T-helper 1 cell treated with Interleukin-12 subunit alpha and Interleukin-12 subunit beta and Interleukin-4 antibody, amounts not matched to agents 30 ng/mL and 1 ng/mL, for 36 hours (primary cell): ENCODE measurements around the gene VPS35. TPM values are rescaled to one million over a fixed set of nuclear protein-coding genes. Genes with fewer than 3 reads are reported as not detected.
"Not testable (repeated sequence)": the region's sequence is repeated elsewhere in the genome, so short reads cannot be mapped to it uniquely, and the experiment has no call there.

Experiments used
- intact Hi-C: fragments of 100-400 bp; cut with micrococcal nuclease; formaldehyde crosslinking; loops from one replicate; pipeline ENCODE4 v1.15.1; 2024
- total RNA-seq: library from RNA; stranded (reverse); gene quantifications from 2 replicates; pipeline ENCODE4 v1.2.3, GENCODE V29; 2022

Gene VPS35
- total RNA-seq, 1 donor from 2014 or later = 70.3 TPM

DNA sequence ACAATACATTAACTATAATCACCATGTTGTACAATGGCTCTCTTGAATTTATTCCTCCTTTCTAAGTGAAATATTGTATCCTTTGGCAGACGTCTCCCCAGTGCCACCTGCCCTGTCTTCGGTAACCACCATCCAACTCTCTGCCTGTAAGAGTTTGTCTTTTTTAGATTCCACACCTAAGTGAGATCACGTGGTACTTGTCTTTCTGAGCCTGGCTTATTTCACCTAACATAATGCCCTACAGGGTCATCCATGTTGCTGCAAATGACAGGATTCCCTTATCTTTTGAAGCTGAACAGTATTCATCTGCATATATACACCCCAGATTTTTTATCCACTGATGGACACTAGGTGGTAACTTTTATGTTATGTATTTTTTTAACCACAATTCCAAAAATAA, 24.7 kb upstream of the VPS35 start:
- intact Hi-C loops = no loop called here

DNA sequence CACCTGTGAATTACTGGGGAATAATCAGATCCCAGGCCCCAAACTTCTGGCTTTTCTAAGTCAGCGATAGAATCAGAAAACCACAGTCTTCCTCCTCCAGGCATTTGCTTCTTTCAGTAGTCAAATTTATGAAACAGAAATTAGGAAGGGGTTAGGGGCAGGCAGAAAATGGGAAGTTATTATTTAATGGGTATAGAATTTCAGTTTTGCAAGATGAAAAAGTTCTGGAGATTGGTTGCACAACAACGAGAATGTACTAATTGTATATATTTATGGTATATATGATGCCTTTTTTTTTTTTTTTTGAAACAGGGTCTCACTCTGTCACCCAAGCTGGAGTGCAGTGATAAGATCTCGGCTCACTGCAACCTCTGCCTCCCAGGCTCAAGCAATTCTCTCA, 23.9 kb upstream of the VPS35 start:
- intact Hi-C loops = no loop called here

DNA sequence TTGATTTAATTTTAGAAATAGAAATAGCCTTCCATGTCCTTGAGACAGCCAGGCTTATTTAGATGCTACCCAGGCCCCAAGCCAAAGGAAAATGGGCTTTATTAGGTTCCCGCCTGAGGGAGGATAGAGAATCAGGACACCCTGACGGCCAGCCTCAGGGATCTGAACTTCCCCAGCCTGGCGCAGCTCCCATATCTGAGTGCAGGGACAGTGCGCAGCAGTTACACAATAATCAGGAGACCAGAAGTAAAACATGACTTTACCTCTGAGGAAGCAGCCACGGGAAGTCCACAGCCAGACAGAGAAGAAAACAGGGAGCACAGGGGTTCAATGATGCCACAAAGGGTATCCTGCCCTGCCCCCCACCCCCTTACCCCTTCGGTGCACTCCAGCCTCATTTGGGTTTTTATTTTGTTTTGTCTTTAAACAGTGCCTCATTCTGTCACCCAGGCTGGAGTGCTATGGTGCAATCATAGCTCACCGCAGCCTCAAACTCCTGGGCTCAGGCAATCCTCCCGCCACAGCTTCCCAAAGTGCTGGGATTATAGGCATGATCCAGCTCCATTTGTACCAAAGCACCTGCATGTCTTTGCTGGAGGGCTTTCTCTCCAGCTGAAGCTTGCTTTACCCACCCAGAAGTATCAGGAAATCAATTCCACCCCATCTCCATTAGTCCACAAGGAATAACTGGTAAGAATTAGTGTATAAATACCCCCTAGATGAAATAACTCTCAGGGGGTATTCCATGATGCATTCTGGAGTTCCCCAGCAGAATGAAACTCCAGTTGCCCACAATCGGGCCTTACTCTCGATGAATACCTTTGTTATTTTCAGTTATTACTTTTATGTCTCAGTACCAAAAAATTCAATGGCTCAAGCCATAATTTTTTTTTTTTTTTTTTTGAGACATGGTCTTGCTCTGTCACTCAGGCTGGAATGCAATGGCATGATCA, 22.4 kb upstream of the VPS35 start:
- intact Hi-C loops = no loop called here

DNA sequence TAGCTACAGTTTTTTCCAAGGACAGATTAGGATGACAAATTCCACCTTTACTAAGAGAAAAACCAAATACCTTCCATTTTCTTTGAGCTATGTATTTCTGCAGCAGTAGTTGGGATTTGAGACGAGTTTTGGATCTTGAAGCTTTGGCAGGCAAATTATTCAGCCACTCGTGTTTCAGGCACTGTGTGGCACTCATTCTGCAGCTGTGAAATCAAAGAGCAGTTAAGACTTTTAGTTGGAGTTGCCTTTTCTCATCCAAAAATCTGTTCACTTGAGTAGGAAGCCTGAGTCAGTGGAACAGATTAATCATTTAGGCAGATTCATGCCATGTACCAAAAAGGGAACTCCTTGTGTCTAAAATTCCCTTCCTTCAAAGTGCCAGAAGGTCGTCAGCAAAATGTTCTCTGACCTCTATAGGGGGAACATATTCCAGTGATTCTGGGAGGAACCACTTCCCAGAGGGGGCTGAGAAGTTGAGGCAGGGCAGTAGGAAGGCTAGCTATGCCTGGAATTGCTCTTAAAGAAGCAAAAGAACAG, 20.6 kb upstream of the VPS35 start:
- intact Hi-C loops = no loop called here

DNA sequence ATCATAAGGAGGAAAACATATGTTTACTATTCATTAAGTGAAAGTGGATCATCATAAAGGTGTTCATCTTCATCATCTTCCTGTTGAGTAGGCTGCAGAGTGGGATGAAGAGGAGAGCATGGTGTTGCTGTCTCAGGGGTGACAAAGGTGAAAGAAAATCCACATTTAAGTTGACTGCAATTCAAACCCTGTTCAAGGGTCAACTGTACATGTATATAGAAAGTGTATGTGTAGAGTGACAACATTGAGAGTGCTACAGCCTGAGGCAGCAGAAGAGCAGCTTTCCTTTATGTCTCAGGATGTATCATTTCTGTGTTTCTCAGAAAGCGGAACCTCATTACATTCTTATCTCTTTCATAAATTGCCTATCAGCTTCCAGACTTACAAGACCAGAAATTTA, 17.7 kb upstream of the VPS35 start:
- intact Hi-C loops = no loop called here

DNA sequence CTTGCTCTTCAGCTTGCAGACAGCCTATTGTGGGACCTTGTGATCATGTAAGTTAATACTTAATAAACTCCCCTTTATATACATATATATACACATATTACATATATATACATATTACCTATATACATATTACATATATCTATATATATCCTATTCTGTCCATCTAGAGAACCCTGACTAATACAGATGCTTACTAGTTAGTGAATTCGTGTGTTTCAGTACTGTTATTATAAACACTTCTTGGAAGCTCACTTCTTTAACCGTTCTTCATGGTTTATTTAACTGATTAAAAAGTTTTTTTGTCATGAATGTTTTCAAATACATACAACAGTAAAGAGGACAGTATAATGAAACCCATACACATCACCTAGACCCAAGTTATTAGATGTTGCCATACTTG, 13.1 kb upstream of the VPS35 start:
- intact Hi-C loops = no loop called here

DNA sequence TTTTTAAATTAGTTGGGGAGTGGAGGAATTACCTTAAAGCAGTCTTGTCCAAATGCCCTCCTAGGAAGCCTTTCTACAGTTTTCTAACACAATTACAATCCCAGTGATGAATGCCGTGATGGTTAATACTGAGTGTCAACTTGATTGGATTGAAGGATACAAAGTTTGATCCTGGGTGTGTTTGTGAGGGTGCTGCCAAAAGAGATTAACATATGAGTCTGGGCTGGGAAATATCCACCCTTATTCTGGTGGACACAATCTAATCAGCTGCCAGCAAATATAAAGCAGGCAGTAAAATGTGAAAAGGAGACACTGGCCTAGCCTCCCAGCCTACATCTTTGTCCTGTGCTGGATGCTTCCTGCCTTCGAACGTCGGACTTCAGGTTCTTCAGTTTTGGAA, 12.6 kb upstream of the VPS35 start:
- intact Hi-C loops = no loop called here

DNA sequence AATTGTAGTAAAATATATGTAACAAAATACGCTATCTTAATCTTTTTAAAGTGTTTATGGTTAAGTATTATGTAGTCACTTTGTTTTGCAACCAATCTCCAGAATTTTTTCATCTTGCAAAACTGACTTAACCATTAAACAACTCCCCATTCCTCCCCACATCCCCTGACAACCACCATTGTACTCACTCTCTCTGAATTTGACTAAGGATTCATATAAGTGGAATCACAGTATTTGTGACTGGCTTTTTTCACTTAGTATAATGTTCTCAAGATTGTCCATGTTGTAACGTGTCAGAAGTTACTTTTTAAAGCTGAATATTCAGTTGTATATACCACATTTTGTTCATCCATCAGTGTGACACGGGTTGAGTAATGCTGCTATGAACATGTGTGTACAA, 11.1 kb upstream of the VPS35 start:
- intact Hi-C loops = no loop called here

DNA sequence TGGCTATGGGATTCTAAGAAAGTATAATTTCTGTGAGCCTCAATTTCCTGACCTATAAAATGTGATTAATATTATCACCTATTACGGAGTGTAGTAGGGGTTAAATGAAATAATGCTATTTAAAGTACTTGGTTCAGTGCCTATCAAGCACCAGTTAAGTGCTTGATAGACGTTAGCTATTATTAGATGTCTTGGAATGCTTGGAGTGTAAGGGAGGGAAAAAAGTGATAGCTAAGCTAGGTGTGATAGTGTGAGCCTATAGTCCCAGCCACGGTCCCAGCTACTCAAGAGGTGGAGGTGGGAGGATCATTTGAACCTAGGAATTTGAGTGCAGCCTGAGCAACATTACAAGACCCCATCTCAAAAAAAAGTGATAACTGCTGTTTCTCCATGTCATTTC, 8.0 kb upstream of the VPS35 start:
- intact Hi-C loops = no loop called here

DNA sequence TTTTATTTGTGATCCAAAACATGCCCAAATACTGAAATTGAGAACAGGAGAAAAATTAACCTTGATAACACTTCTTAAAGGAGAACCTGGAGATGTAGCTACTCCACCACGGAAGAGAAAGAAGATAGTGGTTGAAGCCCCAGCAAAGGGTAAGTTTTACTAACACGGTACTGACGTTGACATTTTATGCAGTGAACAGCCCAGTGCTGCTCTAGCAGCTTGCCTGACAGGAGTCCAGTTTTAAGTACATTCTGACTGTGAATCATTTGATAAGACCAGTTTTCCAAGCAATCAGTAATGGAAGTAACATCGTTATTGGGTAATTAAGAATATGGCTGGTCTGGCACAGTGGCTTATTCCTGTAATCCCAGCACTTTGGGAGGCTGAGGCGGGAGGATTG, 7.0 kb upstream of the VPS35 start:
- intact Hi-C loops = no loop called here

DNA sequence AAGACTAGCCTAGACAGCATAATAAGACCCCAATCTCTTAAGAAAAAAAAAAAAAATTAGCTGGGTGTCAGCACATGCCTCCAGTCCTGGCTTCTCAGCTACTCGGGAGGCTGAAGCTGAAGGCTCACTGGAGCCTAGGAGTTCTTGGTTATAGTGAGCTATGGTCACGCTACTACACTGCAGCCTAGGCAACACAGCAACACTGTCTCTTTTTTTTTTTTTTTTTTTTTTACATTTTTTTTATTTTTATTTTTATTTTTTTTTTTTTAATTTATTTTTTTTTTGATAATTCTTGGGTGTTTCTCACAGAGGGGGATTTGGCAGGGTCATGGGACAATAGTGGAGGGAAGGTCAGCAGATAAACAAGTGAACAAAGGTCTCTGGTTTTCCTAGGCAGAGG, 4.6 kb upstream of the VPS35 start:
- intact Hi-C loops = no loop called here

DNA sequence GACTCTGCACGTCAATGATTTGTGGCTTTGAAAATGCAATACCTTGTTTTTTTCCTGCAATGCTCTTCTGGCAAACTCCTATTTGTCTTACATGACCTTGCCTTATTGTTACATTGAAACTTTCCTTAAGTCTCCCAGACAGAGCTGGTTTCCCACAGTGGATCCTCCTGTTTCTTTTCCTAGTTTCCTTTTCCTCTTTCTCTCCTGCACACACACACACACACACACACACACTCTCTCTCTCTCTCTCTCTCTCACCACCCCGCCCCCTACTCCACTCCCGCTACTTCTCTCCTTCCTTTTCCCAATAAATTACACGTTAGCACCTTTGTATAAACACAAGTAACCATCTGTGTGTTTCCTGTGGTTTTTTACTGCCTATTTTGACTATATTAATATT, 2.7 kb upstream of the VPS35 start:
- intact Hi-C loops = loop anchor here (2.0 kb wide), 1 partner anchor 217 kb away; no protein-coding TSS in a partner anchor

DNA sequence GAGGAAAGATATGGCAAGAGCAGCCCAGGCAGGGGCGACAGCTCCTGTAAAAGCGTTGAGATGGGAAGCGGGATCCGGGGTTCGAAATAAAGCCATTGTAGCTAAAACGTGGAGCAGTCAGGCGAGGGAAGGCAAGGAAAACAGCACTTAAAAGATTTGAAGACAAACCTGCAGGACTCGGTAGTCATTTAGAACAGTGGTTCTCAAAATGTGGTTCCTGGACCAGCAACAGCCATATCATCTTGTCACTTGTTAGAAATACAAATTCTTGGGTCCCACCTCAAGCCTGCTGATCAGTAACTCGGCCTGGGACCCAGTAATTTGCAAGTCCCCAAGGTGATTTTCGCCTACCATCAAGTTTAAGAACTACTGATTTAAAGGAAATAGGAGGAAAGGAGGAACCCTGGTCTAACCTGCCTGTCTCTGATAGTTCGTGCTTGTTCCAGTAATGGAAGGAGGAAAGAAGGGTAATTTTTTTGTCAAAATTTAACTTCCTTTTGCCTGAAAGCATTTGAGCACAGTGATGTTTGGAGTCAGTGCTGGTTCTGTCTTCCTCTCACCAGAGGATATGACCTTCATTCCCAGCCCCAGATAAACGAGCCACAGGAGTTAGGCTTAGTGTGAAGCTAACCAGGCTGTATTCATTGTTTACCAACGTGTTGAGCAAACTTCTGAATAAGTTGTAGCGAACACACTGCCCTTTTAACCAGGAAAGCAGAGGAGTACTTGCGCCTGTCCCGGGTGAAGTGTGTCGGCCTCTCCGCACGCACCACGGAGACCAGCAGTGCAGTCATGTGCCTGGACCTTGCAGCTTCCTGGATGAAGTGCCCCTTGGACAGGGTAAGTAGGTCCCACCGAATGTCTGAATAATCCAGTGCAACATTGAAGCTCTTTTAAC, 1.6 kb upstream of the VPS35 start:
- intact Hi-C loops = loop anchor here (2.0 kb wide), 1 partner anchor 218 kb away; no protein-coding TSS in a partner anchor

DNA sequence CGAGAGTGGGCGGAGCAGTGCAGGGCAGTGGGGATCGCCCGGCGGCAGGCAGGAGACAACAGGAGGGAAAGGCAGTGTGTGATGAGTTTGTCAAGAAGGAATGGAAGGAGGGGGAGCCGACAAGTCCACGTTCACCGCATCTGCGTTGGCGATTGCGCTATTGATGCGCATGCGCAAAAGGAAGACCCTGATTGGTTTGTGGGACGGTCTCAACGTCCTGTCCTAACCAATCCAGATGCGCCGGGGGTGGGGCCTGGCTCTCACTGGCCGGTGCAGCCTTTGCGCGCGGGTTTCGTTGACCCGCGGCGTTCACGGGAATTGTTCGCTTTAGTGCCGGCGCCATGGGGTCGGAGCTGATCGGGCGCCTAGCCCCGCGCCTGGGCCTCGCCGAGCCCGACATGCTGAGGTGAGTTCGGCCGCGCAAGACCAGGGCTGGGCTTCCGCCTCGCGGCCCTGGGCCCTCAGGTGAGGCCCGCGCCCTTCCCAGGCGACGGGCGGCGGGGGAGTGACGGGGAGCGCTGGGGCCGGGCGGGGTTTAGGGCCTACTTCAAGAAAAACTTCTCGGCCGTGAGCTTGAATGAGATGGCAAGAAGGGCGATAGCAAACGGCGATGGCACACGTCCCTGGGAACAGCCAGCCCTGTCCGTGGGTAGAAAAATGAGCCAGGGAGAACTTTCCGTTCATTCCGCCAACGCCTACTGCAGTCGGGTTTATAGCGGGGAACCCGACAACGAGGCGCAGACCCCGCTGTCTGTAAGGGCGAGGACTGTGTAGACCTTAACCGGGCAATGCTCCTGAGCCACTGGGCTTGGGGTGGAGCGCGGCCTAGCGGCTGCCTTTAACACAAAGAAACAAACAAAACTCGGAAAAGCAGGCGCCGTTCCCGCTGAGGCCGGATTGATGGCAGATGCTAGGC, 645 bp upstream of the VPS35 start, which contains the start of gene ORC6:
Gene ORC6, plus strand, starts transcription at position 295 of the 916 bp plus-strand sequence. Its CDS starts 47 bp downstream, at position 342.
- intact Hi-C loops = loop anchor here (1.0 to 5.0 kb wide), 16 partner anchors 16 to 1923 kb away; partner anchors contain the start of genes C16orf87, DNAJA2, GPT2 and ITFG1

DNA sequence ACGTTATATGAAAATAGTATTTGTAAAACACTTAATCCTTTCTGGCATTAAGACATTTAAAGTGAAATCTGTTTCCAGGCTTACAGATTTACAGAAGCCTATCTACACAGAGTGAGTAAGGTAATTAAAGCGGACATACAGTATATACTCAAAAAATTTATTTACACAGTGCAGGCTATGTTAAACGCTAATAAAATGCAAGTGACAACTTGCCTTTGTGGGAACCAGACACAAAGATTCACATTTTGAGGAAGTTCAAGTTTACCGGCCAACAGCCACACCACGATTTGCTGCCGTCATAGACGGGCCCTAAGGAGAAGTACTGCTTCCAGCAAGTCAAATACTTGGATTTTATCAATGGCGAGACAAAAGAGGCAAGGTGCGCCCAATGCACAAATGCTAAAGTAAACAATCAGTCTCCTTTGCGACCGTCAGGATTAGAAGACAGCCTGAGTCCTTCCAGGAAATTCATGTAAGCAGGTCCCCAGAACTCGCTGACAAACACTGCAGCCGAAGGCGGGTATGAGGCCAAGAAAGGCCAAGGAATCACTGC, 801 bp downstream of the VPS35 start:
- intact Hi-C loops = loop anchor here (2.0 to 5.0 kb wide), 4 partner anchors 239 to 1925 kb away; partner anchors contain the start of gene SIAH1

DNA sequence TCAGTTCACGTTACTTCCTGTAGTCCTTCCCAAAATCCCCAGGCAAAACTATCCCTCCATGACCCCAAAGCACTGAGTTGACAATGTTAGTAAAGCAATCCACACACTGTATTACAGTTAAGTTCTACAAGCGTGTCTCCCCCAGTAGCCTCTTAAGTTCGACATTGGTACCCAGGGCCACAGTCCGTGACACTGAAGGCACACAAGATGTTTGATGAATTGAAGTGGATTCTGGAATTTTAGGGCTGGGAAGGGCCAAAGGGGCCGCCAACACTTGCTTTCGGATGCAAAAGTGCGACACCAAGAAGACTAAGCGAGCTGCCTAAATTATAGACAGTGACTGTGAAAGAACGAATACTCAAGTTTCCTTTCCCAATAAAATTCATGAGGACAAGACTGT, 1.5 kb downstream of the VPS35 start:
- intact Hi-C loops = loop anchor here (5.0 kb wide), 1 partner anchor 240 kb away; no protein-coding TSS in a partner anchor

DNA sequence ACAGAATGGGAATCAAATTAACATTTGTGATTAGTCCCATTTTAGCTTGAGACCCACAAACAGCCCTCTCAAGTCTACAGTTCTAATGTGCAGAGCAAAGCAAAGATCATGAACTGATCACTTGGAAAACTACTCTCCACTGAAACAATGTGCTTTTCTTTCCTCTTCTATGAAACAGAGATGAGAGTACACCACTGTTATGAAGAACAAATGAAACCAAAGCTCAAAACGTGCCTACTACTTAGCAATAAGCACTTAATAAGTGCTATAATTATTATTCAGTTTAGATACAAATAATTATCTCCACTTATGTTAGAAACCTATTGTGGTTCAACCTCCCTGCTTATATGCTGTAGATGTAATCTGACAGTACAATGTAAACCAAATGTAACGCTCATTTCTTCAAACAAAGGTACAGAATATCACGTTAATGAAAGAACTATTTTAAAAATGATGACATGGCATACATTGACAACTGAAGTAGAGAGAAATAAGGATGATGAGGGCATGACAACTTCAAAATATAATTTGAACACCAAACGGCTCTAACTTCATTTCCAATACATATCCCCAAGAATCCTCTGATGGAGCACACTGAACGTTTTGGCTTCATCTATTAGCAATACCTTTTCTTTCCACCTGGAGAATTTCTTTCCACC, 2.0 kb downstream of the VPS35 start:
- intact Hi-C loops = loop anchor here (5.0 kb wide), 1 partner anchor 240 kb away; no protein-coding TSS in a partner anchor

DNA sequence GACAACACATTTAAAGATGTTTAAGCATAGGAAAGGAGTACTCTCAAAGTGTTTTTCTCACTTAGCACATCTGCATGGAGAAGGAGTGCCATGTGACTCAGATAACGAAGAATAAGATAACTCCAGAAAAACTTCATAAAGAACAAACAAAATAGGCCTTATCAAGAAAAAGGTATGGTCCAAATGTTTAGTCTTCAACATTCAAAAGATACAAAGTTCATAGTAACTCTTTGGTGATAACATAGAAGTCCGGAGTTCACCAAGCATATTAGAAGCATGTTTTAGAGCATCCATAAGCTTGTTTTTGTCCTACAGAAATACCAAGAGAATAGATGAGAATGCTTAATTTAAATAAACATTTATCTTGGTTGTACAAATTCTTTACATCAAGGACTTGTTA, 7.1 kb downstream of the VPS35 start:
- intact Hi-C loops = not testable (repeated sequence)

DNA sequence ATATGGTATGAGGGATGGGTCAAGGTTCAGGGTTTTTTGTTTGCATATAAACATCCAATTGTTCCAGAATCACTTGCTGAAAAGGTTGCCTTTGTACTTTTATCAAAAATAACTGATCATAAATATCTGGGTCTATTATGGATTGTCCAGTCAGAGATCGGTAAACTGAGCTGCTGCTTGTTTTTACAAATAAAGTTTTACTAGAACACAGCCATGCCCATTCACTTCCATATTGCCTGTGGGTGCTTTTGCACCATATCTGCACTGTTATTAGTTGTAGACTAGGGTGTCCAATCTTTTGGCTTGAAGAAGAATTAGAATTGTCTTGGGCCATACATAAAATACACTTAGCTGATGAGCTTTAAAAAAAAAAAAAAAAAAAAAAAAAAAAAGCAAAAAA, 11.0 kb downstream of the VPS35 start:
- intact Hi-C loops = not testable (repeated sequence)
